GM11168 (cell line): ENCODE measurements around the gene ATP5ME.

ENCODE experiments used
- in situ Hi-C: fragments of 300-500 bp; cut with MboI; formaldehyde crosslinking; loops from one replicate; pipeline ENCODE4 v1.12.0; 2022; ENCODE audit warnings: low sequenced_read_pairs; ENCODE audit not compliant: unreplicated experiment

The ATP5ME gene

DNA sequence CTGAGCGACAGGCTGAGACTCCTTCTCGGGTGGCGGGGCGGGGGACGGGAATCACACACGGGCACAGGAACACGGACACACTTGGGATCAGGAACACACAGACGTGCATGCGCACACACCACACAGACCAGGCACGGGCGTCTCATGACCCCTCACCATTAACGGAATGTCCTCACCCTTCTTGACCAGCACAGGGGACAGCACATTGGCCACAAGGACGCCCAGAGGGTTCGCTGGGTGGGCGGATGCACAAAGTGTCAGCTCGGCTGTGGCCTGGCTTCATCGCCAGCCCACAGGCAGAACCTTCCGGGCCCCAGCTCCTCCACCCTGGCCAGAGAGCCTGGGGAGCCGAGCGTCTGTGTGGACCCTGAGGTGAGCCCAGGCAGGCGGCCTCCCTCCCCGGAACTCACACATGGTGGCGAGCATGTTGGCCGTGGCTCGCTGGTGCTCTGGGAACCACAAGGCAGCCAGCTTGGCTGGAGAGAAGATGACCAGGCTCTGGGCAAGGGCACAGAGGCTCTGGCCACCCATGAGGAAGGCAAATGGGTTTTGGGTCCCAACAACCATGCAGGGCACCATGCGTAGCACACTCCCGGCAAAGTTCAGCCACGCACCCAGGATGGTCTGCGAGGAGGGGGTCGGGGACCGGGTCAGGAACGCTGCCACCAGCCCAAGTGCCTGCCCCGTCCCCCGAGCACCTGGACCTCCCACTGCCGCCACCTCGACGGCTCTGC, 11.8 kb upstream of the ATP5ME start:
- in situ Hi-C loops: no loop called here

DNA sequence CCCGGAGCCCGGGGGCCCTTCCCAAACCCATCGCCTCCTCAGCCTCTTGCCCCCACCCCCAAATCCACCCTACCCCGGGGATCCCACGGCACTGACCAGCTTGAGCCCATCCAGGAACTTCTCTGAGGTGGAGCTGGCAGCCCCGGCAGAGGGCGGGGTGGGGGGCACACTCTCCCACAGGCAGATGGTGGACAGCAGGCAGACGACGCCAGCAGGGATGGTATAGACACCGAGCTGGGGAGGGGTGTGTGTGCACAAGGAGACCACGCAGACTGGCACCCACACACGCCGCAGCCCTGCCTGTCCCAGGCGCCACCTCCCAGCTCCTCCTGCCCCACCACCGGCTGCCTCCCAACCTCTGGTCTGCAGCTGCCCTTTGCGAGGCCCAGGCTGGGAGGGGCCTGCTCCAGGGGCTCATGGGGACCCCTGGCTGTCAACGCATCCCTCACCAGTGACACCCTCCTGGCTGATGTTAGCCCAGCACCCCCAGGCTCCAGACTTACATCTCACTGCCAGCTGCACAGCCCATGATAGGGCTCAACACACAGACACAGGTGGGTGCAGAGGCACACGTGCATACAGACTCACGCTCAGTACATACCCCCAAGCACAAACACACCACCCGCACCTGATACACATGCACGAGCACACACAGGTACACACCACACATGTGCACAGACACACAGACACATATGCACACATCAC, 10.7 kb upstream of the ATP5ME start:
- in situ Hi-C loops: no loop called here

GRCh38 chr4:683982-684622, 10.0 kb upstream of the ATP5ME start:
- in situ Hi-C loops: no loop called here

- in situ Hi-C loops: no loop called here
Observed at GRCh38 chr4:683247-683897, 9.3 kb upstream of the ATP5ME start.

GRCh38 chr4:682490-683172, 8.6 kb upstream of the ATP5ME start:
- in situ Hi-C loops: no loop called here

DNA sequence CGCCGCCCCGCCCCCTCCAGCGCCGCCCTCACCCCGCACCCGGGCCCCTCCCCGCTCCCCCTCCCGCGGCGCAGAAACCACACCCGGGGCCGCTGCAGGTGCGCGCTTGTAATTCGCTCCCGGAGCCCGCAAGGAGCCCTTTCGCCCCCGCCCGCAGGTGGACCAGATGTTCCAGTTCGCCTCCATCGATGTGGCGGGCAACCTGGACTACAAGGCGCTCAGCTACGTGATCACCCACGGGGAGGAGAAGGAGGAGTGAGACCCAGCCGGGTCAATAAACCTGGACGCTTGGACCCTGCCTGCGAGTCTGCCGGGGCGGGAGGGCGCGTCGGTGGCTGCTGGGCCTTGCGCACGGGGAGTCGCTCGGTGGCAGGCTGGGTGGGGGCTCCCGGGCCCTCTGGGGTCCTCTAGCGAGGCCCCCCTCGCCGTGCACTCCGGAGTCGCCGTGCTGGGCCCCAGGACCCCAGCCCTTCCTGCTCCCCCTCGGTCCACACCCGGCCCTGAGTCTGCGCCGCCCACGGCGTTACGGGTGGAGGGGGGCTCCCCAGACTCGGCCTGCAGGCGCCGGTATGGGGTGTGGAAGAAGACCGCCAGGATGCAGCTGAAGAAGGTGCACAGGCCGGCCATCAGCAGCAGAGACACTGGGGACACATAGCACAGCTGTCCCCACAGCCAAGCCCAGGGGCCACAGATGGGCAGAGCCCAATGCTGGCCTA, 7.8 kb upstream of the ATP5ME start:
- in situ Hi-C loops: no loop called here

DNA sequence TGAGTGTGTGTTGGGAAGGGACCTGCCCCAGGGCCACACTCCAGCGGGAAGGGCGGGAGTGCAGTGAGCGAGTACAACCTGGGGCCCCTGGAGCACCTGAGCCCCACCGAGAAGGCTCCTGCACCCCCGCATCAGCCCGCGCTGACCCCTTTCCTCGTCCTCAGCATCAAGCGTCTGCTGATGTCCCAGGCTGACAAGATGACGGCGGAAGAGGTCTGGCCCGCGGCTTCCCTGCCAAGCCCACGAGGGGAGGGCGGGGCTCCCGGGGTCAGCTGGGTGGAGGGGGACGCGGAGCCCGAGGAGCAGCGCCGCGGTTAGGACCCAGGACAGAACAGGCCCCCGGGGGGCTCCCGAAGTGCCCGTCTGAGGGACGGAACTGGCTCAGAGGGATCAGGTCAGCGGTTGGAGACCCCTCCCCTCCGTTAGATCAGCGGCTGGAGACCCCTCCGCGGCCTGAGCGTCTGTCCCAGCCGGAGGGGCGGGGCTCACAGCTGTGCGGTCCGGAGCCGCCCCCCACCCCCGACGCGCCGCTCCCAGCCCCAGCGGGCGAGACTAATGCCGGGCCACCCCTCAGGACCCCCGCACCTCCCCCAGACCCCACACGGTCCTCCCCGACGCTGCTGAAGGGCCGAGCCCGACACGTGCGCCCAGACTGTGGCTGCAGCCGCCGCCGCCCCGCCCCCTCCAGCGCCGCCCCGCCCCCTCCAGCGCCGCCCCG, 7.0 kb upstream of the ATP5ME start:
- in situ Hi-C loops: no loop called here

GRCh38 chr4:680551-680927, 6.5 kb upstream of the ATP5ME start:
- in situ Hi-C loops: no loop called here

DNA sequence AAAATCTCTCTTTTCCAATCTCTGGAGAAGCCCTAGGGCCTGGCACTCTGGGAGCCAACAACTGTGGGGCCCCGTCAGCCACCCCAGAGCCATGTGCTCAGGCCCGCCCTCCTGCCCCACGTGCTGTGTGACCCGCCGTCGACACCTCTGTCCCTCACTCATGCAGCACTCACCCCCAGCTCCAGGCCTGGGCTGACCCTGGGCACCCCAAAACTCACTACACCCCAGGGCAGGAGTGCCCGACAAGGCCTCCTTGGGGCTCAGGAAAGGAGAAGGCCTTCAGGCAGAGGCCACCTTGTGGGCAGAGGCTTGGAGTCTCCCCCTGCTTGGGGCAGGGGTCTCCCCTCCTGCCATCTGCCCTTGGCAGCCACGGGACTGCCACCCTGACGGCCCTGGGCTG, 6.0 kb upstream of the ATP5ME start:
- in situ Hi-C loops: no loop called here

DNA sequence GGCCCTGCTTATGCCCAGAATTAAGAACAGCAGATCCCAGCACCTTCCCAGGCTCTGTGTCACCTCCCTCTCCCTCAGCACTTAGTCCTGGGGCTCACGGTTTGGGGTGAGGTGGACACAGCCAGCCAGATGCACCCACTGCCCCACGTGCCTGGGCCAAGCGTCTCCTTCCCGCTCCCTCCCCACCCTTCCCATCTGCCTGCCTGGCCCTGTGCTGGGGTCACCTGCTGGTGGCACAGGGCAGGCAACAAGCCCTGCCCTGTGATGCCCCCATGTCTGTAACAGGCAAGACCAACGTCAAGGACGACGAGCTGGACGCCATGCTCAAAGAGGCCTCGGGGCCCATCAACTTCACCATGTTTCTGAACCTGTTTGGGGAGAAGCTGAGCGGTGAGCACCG, 5.6 kb upstream of the ATP5ME start:
- in situ Hi-C loops: no loop called here

DNA sequence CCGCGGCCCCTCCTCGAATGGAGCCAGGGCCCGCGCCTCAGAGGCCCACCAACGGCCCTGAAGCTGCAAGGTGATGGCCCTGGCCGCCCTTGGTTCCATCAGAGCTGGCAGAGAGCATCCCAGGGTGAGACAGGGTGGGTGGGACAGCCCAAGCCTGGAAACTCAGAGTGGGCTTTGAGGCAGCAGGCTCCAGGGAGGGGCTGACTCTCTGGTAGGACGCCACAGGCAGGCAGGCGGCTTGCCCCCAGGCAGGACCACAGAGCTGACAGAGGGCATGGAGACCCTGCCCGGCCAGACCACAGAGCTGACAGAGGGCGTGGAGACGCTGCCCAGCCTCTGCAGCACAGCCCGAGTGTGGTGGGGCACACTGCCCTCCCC, 5.0 kb upstream of the ATP5ME start:
- in situ Hi-C loops: no loop called here

- in situ Hi-C loops: no loop called here
Observed at GRCh38 chr4:678331-679103, 4.4 kb upstream of the ATP5ME start.

GRCh38 chr4:677431-678293, 3.6 kb upstream of the ATP5ME start:
- in situ Hi-C loops: no loop called here

- in situ Hi-C loops: no loop called here
Observed at GRCh38 chr4:676871-677235, 2.8 kb upstream of the ATP5ME start.

DNA sequence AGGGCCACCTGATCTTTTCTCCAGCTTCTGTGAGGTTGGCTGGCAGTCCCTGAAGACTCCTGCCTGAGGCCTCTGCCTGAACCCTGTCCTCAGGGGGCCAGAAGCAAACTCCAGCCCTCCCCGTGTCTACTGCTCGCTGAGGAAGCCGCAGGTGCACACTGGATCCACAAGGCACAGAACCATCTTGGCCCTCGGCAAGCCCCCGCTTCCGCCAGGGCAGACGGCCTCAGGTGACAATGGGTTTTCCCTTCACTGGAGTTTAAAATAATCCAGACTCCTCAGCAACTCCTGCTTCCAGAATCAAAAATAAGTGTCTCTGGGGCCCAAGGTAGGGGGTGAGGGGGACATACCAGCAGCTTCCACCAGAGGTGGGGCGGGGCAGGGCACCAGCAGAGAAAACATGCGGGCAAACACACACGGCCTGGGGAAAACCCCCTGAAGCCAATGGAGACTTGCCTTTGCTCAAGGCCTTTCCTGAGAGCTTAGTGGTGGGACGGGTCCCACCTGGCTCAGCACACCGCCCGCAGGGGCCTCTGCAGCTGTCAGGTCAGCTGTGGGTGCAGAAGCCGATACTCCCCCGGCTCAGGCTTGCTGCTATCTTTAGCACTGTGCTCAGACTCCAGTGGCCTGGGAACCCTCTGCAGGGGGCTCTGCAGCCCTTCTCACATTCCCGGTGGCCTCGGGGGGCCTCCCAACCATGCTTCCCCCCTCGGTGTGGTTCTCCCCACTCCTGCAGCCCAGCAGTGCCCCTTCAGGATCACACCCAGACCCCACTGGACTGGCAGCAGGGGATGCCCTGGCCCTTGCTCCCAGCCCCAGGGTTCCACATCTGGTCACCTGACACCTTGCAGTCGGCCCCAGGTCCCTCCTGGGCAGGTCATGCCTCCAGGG, 2.1 kb upstream of the ATP5ME start:
- in situ Hi-C loops: no loop called here

DNA sequence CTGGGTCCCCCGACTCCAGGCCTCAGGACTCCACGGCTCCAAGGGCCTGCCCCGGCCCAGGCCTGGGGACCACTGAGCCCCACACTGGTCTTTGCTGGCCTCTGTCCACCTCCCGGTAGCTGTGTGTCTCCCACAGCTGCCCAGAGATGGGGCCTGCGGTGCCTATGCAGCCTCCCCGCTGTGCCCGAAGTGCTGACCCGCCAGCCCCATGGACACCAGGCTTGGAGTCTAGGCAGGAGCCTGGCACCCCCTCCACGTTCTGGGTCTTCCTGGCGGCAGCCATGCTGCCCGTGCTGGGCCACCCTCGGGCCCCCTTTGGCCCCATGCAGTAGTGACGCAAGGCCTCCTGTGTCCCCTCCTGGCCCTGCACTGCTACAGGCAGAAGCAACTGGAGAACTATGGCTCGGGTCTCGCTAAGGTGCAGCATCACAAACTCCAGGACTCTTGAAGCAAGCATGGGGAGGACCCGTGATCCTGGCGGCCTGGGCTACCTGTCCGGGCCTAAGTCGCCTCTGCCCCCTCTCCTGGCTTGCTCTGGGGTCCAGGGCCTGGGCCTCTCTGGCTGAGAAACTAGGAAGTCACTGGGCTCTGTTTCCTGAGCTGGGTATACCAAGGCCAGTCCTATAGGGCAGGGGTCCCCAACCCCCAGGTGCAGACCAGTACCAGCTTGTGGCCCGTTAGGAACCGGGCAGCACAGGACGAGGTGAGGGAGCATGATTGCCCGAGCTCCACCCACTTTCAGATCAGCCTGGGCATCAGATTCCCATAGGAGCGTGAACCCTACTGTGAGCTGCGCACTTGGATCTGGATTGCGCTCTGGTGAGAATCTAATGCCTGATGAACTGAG, 1.2 kb upstream of the ATP5ME start:
- in situ Hi-C loops: no loop called here
